Hepatocyte (in vitro differentiated cells): Measurements from ENCODE around the gene RASA1. TPM values are rescaled to one million over a fixed set of nuclear protein-coding genes. Genes with fewer than 3 reads are reported as not detected.

Experiments used
- DNase-seq: peaks from one replicate; pipeline ENCODE4 v3.0.0-alpha.2; 2016; ENCODE audit warnings: low spot score
- H2AFZ ChIP-seq: fragments of 200-600 bp; sonication (generic); 2 replicates; pipeline ENCODE4 v1.6.0; 2016; ENCODE audit warnings: antibody characterized with exemption, mild to moderate bottlenecking
- H3K27ac ChIP-seq: fragments of 200-600 bp; sonication (generic); 2 replicates; pipeline ENCODE4 v1.5.1; 2016; ENCODE audit warnings: mild to moderate bottlenecking
- H3K27me3 ChIP-seq: fragments of 200-600 bp; sonication (generic); 2 replicates; pipeline ENCODE4 v1.6.1; 2016
- H3K36me3 ChIP-seq: fragments of 200-600 bp; sonication (generic); replicated peaks from 2 replicates; pipeline ENCODE4 v1.5.1; 2016; ENCODE audit warnings: low read depth; ENCODE audit not compliant: insufficient read depth
- H3K4me1 ChIP-seq: fragments of 200-600 bp; sonication (generic); 2 replicates; pipeline ENCODE4 v1.5.1; 2016; ENCODE audit warnings: mild to moderate bottlenecking, moderate library complexity; ENCODE audit not compliant: insufficient read depth
- H3K4me2 ChIP-seq: fragments of 200-600 bp; sonication (generic); 2 replicates; pipeline ENCODE4 v1.6.0; 2016
- H3K4me3 ChIP-seq: fragments of 200-600 bp; sonication (generic); 2 replicates; pipeline ENCODE4 v1.5.1; 2016; ENCODE audit warnings: mild to moderate bottlenecking
- H3K79me2 ChIP-seq: fragments of 200-600 bp; sonication (generic); 2 replicates; pipeline ENCODE4 v1.6.0; 2017; ENCODE audit warnings: mild to moderate bottlenecking
- H3K9me2 ChIP-seq: fragments of 200-600 bp; sonication (generic); replicated peaks from 2 replicates; pipeline ENCODE4 v1.6.0; 2017; ENCODE audit warnings: mild to moderate bottlenecking; ENCODE audit not compliant: insufficient read depth
- H3K9me3 ChIP-seq: fragments of 200-600 bp; sonication (generic); 2 replicates; pipeline ENCODE4 v1.5.1; 2016; ENCODE audit warnings: low read depth, mild to moderate bottlenecking
- H4K20me1 ChIP-seq: fragments of 200-600 bp; sonication (generic); 2 replicates; pipeline ENCODE4 v1.6.0; 2016; ENCODE audit warnings: mild to moderate bottlenecking; ENCODE audit not compliant: insufficient read depth, poor library complexity, severe bottlenecking
- EZH2 ChIP-seq: fragments of 200-600 bp; sonication (generic); IDR thresholded peaks from 2 replicates; pipeline ENCODE4 v1.6.1; 2016; ENCODE audit warnings: antibody characterized with exemption, mild to moderate bottlenecking, borderline replicate concordance
- EZH2phosphoT487 ChIP-seq: fragments of 200-600 bp; sonication (generic); IDR thresholded peaks from one replicate; pipeline ENCODE4 v1.6.1; 2018; ENCODE audit warnings: antibody characterized with exemption, mild to moderate bottlenecking, low read depth, moderate library complexity; ENCODE audit not compliant: unreplicated experiment, severe bottlenecking
- WGBS: methylation state at CpG from one replicate; pipeline ENCODE4 v1.1.6; 2016; ENCODE audit warnings: low lambda C conversion rate; ENCODE audit errors: missing lambda C conversion rate; 5-methylcytosine and 5-hydroxymethylcytosine counted together
- polyA plus RNA-seq: library from polyadenylated mRNA; unstranded; fragments of >200 nt; fragmentation: Nextera tagmentation; extraction: Ambion mirVana; gene quantifications from 2 replicates; pipeline ENCODE4 v1.2.1, GENCODE V29; 2016
- total RNA-seq: library from RNA; depleted of rRNA; stranded (reverse); fragments of >200 nt; gene quantifications from 2 replicates; pipeline ENCODE4 v1.2.3, GENCODE V29; 2014
- TF ChIP-seq, protein P1 (sequence below): fragments of 200-600 bp; sonication (generic); IDR thresholded peaks from 2 replicates; pipeline ENCODE4 v1.5.1; 2016; ENCODE audit warnings: antibody characterized with exemption, mild to moderate bottlenecking; ENCODE audit not compliant: poor library complexity

RASA1 gene
- total and polyA plus RNA-seq, 2 experiments from 2014 or later = 13.7 to 33.5 TPM

DNA sequence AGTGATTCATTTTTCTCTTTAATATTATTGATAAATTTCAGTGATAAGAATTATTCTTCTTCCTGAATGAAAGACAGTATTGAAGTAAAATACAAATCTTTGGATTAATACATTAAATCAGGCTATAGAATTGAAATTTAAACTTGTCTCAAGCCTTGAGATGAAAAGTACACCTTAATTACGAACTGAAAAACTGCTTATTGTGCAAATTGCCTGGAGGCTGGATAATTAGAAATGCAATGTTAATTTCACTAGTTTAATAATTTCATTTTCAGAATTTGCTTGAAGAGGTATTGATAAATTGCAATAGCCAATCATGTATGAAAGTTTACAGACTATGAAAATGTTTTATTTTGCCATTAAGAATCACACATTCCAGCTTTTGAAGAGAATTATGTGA lies 156.1 kb downstream of the RASA1 start:
- H3K4me3 ChIP-seq = no peak overlapping the region
- no peaks in the 10 kb centered on the region for H3K9me2 ChIP-seq
- no peak for TF ChIP-seq EZH2
- no peaks in the 10 kb centered on the region for H3K36me3 ChIP-seq
- H3K27ac ChIP-seq = no peak overlapping the region
- H3K4me1 ChIP-seq = no peaks in the 10 kb centered on the region
- H2AFZ ChIP-seq = no peak overlapping the region
- no peaks in the 10 kb centered on the region for H3K27me3 ChIP-seq
- 87% methylated on average over 1 of the region's 1 CpG for WGBS
- H3K79me2 ChIP-seq = no peaks in the 10 kb centered on the region
- no peaks in the 10 kb centered on the region for H3K9me3 ChIP-seq
- H3K4me2 ChIP-seq = no peak overlapping the region
- no peaks in the 10 kb centered on the region for H4K20me1 ChIP-seq
- DNase-seq = no peak

- H3K4me2 ChIP-seq = no peak overlapping the region
- H3K27me3 ChIP-seq = no peaks in the 10 kb centered on the region
- no peak overlapping the region for H3K4me3 ChIP-seq
- no peak for DNase-seq
- no peaks in the 10 kb centered on the region for H3K4me1 ChIP-seq
- H4K20me1 ChIP-seq = no peaks in the 10 kb centered on the region
- no peaks in the 10 kb centered on the region for H3K79me2 ChIP-seq
- no peak for TF ChIP-seq EZH2
- TF ChIP-seq, protein P1, sequence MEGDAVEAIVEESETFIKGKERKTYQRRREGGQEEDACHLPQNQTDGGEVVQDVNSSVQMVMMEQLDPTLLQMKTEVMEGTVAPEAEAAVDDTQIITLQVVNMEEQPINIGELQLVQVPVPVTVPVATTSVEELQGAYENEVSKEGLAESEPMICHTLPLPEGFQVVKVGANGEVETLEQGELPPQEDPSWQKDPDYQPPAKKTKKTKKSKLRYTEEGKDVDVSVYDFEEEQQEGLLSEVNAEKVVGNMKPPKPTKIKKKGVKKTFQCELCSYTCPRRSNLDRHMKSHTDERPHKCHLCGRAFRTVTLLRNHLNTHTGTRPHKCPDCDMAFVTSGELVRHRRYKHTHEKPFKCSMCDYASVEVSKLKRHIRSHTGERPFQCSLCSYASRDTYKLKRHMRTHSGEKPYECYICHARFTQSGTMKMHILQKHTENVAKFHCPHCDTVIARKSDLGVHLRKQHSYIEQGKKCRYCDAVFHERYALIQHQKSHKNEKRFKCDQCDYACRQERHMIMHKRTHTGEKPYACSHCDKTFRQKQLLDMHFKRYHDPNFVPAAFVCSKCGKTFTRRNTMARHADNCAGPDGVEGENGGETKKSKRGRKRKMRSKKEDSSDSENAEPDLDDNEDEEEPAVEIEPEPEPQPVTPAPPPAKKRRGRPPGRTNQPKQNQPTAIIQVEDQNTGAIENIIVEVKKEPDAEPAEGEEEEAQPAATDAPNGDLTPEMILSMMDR = no peak
- no peak for TF ChIP-seq EZH2phosphoT487
- no peaks in the 10 kb centered on the region for H3K9me3 ChIP-seq
- no peak overlapping the region for H2AFZ ChIP-seq
- H3K9me2 ChIP-seq = no peaks in the 10 kb centered on the region
- H3K27ac ChIP-seq = no peak overlapping the region
- no peaks in the 10 kb centered on the region for H3K36me3 ChIP-seq
Measured at GRCh38 chr5:87430863-87431457, 163.3 kb downstream of the RASA1 start.

DNA sequence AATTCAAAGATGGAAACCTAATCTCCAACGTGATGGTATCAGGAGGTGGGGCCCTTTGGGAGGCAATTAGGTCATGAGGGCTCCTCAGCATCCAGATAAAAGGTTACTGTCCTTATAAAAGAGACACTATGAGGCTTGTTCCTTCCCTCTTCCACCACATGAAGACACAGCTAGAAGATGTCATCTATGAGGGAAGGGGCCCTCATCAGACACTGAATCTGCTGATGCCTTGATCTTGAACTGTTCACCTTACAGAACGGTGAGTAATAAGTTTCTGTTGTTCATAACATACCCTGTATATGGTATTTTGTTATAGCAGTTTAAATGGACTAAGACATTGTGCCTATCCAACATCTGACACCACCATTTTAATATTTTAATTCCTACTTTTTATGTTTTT lies 164.8 kb downstream of the RASA1 start:
- Histone ChIP-seq H3K36me3 (no peaks in the 10 kb centered on the region), H4K20me1 (no peaks in the 10 kb centered on the region), H2AFZ (no peak overlapping the region), H3K27ac (no peak overlapping the region), H3K4me2 (no peak overlapping the region), H3K79me2 (no peaks in the 10 kb centered on the region), H3K9me3 (no peaks in the 10 kb centered on the region), H3K27me3 (no peaks in the 10 kb centered on the region), H3K4me3 (no peak overlapping the region), H3K4me1 (no peaks in the 10 kb centered on the region), H3K9me2 (no peaks in the 10 kb centered on the region)
- 57% methylated on average over 2 of the region's 2 CpGs for WGBS
- DNase-seq = no peak
- no peak for TF ChIP-seq EZH2
- TF ChIP-seq, protein P1 = no peak
- TF ChIP-seq EZH2phosphoT487 = no peak

GRCh38 chr5:87433945-87434344 lies 166.3 kb downstream of the RASA1 start:
- Histone ChIP-seq H3K9me2 (no peaks in the 10 kb centered on the region), H4K20me1 (no peaks in the 10 kb centered on the region), H3K27me3 (no peaks in the 10 kb centered on the region), H3K9me3 (no peaks in the 10 kb centered on the region), H3K79me2 (no peaks in the 10 kb centered on the region), H3K4me3 (no peak overlapping the region), H2AFZ (no peak overlapping the region), H3K36me3 (no peaks in the 10 kb centered on the region), H3K4me2 (no peak overlapping the region), H3K27ac (no peak overlapping the region), H3K4me1 (no peaks in the 10 kb centered on the region)
- no peak for DNase-seq
- 74% methylated on average over 1 of the region's 1 CpG for WGBS
- TF ChIP-seq EZH2phosphoT487 (no peak), EZH2 (no peak)
- TF ChIP-seq, protein P1 = no peak
